ENCODE results near the gene HEMGN. TPM values are rescaled to one million over a fixed set of nuclear protein-coding genes. Genes with fewer than 3 reads are reported as not detected.
"Not testable (repeated sequence)": the region's sequence is repeated elsewhere in the genome, so short reads cannot be mapped to it uniquely, and the experiment has no call there.

HEMGN gene
- total and polyA plus RNA-seq, 3 donors from 2014 or later: 11.8 to 43.5 (median 22.2) TPM

DNA sequence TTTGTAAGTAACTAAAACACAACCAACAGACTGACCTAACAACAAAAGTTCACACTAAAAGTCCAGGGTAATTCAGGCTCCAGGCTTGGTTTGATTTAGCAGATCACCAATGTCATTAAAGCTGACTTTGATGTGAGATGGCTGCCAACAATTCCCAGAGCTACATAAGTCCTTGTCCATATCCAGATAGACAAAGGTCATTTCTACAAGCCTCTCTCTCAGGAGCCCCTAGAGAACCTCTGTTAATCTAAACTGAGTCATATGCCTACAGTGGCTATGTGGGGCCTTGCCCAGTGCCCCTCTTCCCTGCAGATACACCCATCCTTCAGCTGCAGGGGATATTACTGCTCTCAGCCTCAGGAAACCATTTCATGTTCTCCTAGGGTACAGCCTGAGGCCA lies 26.9 kb upstream of the HEMGN start:
- H3K27me3 ChIP-seq: no peaks in the 10 kb centered on the region
- no peaks in the 10 kb centered on the region for H3K9me3 ChIP-seq
- intact Hi-C loops (cut with DNase I; ENCODE audit: low total_unique reads): no loop called here
- no peaks in the 10 kb centered on the region for H3K4me1 ChIP-seq
- TF ChIP-seq, protein P1, sequence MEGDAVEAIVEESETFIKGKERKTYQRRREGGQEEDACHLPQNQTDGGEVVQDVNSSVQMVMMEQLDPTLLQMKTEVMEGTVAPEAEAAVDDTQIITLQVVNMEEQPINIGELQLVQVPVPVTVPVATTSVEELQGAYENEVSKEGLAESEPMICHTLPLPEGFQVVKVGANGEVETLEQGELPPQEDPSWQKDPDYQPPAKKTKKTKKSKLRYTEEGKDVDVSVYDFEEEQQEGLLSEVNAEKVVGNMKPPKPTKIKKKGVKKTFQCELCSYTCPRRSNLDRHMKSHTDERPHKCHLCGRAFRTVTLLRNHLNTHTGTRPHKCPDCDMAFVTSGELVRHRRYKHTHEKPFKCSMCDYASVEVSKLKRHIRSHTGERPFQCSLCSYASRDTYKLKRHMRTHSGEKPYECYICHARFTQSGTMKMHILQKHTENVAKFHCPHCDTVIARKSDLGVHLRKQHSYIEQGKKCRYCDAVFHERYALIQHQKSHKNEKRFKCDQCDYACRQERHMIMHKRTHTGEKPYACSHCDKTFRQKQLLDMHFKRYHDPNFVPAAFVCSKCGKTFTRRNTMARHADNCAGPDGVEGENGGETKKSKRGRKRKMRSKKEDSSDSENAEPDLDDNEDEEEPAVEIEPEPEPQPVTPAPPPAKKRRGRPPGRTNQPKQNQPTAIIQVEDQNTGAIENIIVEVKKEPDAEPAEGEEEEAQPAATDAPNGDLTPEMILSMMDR (IDR thresholded peaks at IDR 0.05): no peak
- no peak for TF ChIP-seq POLR2A (IDR thresholded peaks at IDR 0.05)
- no peak for DNase-seq
- H3K4me3 ChIP-seq: no peak overlapping the region
- H3K36me3 ChIP-seq (ENCODE audit: low read depth, missing control alignments): no peaks in the 10 kb centered on the region
- no peak overlapping the region for H3K27ac ChIP-seq

DNA sequence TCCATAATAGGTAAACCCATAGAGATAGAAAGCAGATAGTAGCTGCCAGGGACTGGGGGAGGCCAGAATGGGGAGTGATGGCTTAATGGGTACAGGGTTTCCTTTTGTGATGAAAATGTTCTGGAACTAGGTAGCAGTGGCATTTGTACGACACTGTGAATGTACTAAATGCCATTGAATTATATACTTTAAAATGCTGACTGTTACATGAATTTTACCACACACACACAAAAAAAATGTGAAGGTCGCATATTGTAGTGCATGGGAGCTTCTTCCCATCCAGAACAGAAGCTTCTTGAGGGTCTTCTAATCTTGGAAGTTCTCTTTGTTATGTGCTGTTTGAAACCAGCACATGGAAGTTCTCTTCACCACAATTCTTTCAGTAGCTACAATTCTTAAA lies 25.3 kb upstream of the HEMGN start:
- Histone ChIP-seq H3K4me3 (no peak overlapping the region), H3K9me3 (no peaks in the 10 kb centered on the region), H3K27ac (no peak overlapping the region), H3K4me1 (no peaks in the 10 kb centered on the region), H3K27me3 (no peaks in the 10 kb centered on the region), H3K36me3 (ENCODE audit: low read depth, missing control alignments) (no peaks in the 10 kb centered on the region)
- WGBS, 2 donors: 72 to 85% methylated on average over 2 of the region's 2 CpGs
- no peak for DNase-seq
- TF ChIP-seq, protein P1 (IDR thresholded peaks at IDR 0.05): no peak
- no peak for TF ChIP-seq POLR2A (IDR thresholded peaks at IDR 0.05)
- intact Hi-C loops (cut with DNase I; ENCODE audit: low total_unique reads): no loop called here

- Histone ChIP-seq H3K9me3 (no peaks in the 10 kb centered on the region), H3K4me3 (no peak overlapping the region), H3K4me1 (no peaks in the 10 kb centered on the region), H3K27ac (no peak overlapping the region), H3K36me3 (ENCODE audit: low read depth, missing control alignments) (no peaks in the 10 kb centered on the region), H3K27me3 (no peaks in the 10 kb centered on the region)
- WGBS, 2 donors: 85 to 89% methylated on average over 5 of the region's 5 CpGs
- no peak for TF ChIP-seq POLR2A (IDR thresholded peaks at IDR 0.05)
- TF ChIP-seq, protein P1 (IDR thresholded peaks at IDR 0.05): no peak
- intact Hi-C loops (cut with DNase I; ENCODE audit: low total_unique reads): no loop called here
- no peak for DNase-seq
Measured at GRCh38 chr9:97962575-97962974, 24.6 kb upstream of the HEMGN start.

GRCh38 chr9:97962136-97962535 lies 24.2 kb upstream of the HEMGN start:
- no peak for DNase-seq
- no peaks in the 10 kb centered on the region for H3K36me3 ChIP-seq (ENCODE audit: low read depth, missing control alignments)
- H3K9me3 ChIP-seq: no peaks in the 10 kb centered on the region
- no peaks in the 10 kb centered on the region for H3K4me1 ChIP-seq
- no peak overlapping the region for H3K27ac ChIP-seq
- no peaks in the 10 kb centered on the region for H3K27me3 ChIP-seq
- intact Hi-C loops (cut with DNase I; ENCODE audit: low total_unique reads): no loop called here
- WGBS, 2 donors: 78 to 89% methylated on average over 4 of the region's 4 CpGs
- H3K4me3 ChIP-seq: no peak overlapping the region
- TF ChIP-seq POLR2A (IDR thresholded peaks at IDR 0.05): no peak
- TF ChIP-seq, protein P1 (IDR thresholded peaks at IDR 0.05): no peak

- Histone ChIP-seq H3K4me3 (no peak overlapping the region), H3K4me1 (no peaks in the 10 kb centered on the region), H3K9me3 (no peaks in the 10 kb centered on the region), H3K27me3 (no peaks in the 10 kb centered on the region), H3K36me3 (ENCODE audit: low read depth, missing control alignments) (no peaks in the 10 kb centered on the region), H3K27ac (no peak overlapping the region)
- TF ChIP-seq, protein P1 (IDR thresholded peaks at IDR 0.05): no peak
- TF ChIP-seq POLR2A (IDR thresholded peaks at IDR 0.05): no peak
- DNase-seq: no peak
- intact Hi-C loops (cut with DNase I; ENCODE audit: low total_unique reads): no loop called here
- 92% methylated on average over 2 of the region's 2 CpGs for WGBS, 2 donors
Measured at GRCh38 chr9:97961361-97961760, 23.4 kb upstream of the HEMGN start.

- H3K4me1 ChIP-seq; DNase-seq; H3K4me3 ChIP-seq; H3K27me3 ChIP-seq; H3K9me3 ChIP-seq; H3K36me3 ChIP-seq (ENCODE audit: low read depth, missing control alignments); intact Hi-C loops (cut with DNase I; ENCODE audit: low total_unique reads); H3K27ac ChIP-seq: not testable (repeated sequence)
- 89 to 91% methylated on average over 9 of the region's 9 CpGs for WGBS, 2 donors
Measured at GRCh38 chr9:97960678-97961328, 22.8 kb upstream of the HEMGN start.
